GM08714 (cell line): Measurements from ENCODE around the gene RHEBL1.

Experiments used
- H3K4me3 ChIP-seq: fragments of 200-500 bp; sonication (Bioruptor generic); 2 replicates; pipeline ENCODE4 v1.5.1; 2014; ENCODE audit warnings: mild to moderate bottlenecking, low read length, inconsistent platforms
- ZNF274 ChIP-seq: IDR thresholded peaks from 2 replicates; pipeline ENCODE4 v1.6.1; 2012; ENCODE audit warnings: mild to moderate bottlenecking, low read depth, low read length

The RHEBL1 gene

GRCh38 chr12:49093792-49094159 is 24.0 kb upstream of the RHEBL1 start:
- TF ChIP-seq ZNF274: no peak
- H3K4me3 ChIP-seq: no peak overlapping the region

GRCh38 chr12:49092816-49093406 is 23.1 kb upstream of the RHEBL1 start:
- no peak for TF ChIP-seq ZNF274
- no peak overlapping the region for H3K4me3 ChIP-seq

- no peak overlapping the region; the same call in 1 of the 2 replicates for H3K4me3 ChIP-seq
- no peak for TF ChIP-seq ZNF274
These were observed 22.5 kb upstream of the RHEBL1 start for GRCh38 chr12:49092086-49092815.

- no peak overlapping the region; the same call in 1 of the 2 replicates for H3K4me3 ChIP-seq
- no peak for TF ChIP-seq ZNF274
These were observed 22.0 kb upstream of the RHEBL1 start for GRCh38 chr12:49091836-49092085.

- no peak overlapping the region for H3K4me3 ChIP-seq
- TF ChIP-seq ZNF274: no peak
These were observed 21.5 kb upstream of the RHEBL1 start for GRCh38 chr12:49091056-49091835.

- no peak for TF ChIP-seq ZNF274
- H3K4me3 ChIP-seq: peak overlapping the region; percentile 2; the same call in 1 of the 2 replicates
These were observed 20.3 kb upstream of the RHEBL1 start for GRCh38 chr12:49089821-49090773.

- no peak for TF ChIP-seq ZNF274
- H3K4me3 ChIP-seq: no peak overlapping the region
These were observed 19.2 kb upstream of the RHEBL1 start for GRCh38 chr12:49088932-49089330.

GRCh38 chr12:49088150-49088931 is 18.6 kb upstream of the RHEBL1 start:
- TF ChIP-seq ZNF274: no peak
- H3K4me3 ChIP-seq: no peak overlapping the region

- no peak for TF ChIP-seq ZNF274
- H3K4me3 ChIP-seq: no peak overlapping the region
These were observed 16.3 kb upstream of the RHEBL1 start for GRCh38 chr12:49086116-49086515.

GRCh38 chr12:49084438-49084837 is 14.7 kb upstream of the RHEBL1 start:
- H3K4me3 ChIP-seq: no peak overlapping the region
- TF ChIP-seq ZNF274: no peak

GRCh38 chr12:49079793-49080192 is 10.0 kb upstream of the RHEBL1 start:
- TF ChIP-seq ZNF274: no peak
- no peak overlapping the region for H3K4me3 ChIP-seq

GRCh38 chr12:49070971-49071370 is 1.2 kb upstream of the RHEBL1 start:
- H3K4me3 ChIP-seq: no peak overlapping the region
- no peak for TF ChIP-seq ZNF274

GRCh38 chr12:49068879-49069506 is 786 bp downstream of the RHEBL1 start:
- H3K4me3 ChIP-seq: peak overlapping the region; percentile 70
- TF ChIP-seq ZNF274: no peak

- TF ChIP-seq ZNF274: no peak
- H3K4me3 ChIP-seq: no peak overlapping the region
These were observed 3.7 kb downstream of the RHEBL1 start for GRCh38 chr12:49066120-49066519.
